ENCODE results near the gene EPS15. TPM values are rescaled to one million over a fixed set of nuclear protein-coding genes. Genes with fewer than 3 reads are reported as not detected.
A peak's percentile ranks its signal among the peaks of the same experiment; 100 is the strongest.

The EPS15 gene
- total and polyA plus RNA-seq, 2 of the 13 experiments (the other 11 are each of a cell fraction or from before 2014, with no cell fraction given) = 14.3 to 19.3 TPM

GRCh38 chr1:51518033-51518585, 957 bp downstream of the EPS15 start (continued):
- peak; percentile 65 for TF ChIP-seq ARID4A (CRISPR knock-in tag; IDR thresholded peaks at IDR 0.05; ENCODE audit: borderline replicate concordance)
- 0 out of 2 replicates have a peak, but pooled peaks have one; percentile 50 for TF ChIP-seq GLI4 (CRISPR knock-in tag; IDR thresholded peaks at IDR 0.05; ENCODE audit: borderline replicate concordance)
- TF ChIP-seq FOXK1 (CRISPR knock-in tag; IDR thresholded peaks at IDR 0.05; ENCODE audit: borderline replicate concordance, low read depth) = peak; percentile 70; the same call in 1 of the 2 replicates
- peak; percentile 64; the same call in 1 of the 3 replicates for TF ChIP-seq MXI1 (IDR thresholded peaks at IDR 0.05; ENCODE audit: borderline replicate concordance, low read depth, low read length)
- TF ChIP-seq SRSF1 (optimal IDR thresholded peaks at IDR 0.05; ENCODE audit: low read depth, low read length) = peak; percentile 58
- TF ChIP-seq ZFP91 (CRISPR knock-in tag; IDR thresholded peaks at IDR 0.05; ENCODE audit: borderline replicate concordance) = peak; percentile 23; the same call in 1 of the 2 replicates
- TF ChIP-seq TBX2 (CRISPR knock-in tag; IDR thresholded peaks at IDR 0.05; ENCODE audit: borderline replicate concordance) = peak; percentile 72; the same call in 1 of the 2 replicates
- TF ChIP-seq FOXP1 (IDR thresholded peaks at IDR 0.05) = no peak
- peak; percentile 46; the same call in 1 of the 2 replicates for TF ChIP-seq FOXP1 (CRISPR knock-in tag; IDR thresholded peaks at IDR 0.05)
- no peak for TF ChIP-seq NONO (IDR thresholded peaks at IDR 0.05)
- 0 out of 2 replicates have a peak, but pooled peaks have one; percentile 27 for TF ChIP-seq NONO (CRISPR knock-in tag; conservative IDR thresholded peaks at IDR 0.05)
- 0 out of 2 replicates have a peak, but pooled peaks have one; percentile 13 for TF ChIP-seq GZF1 (CRISPR knock-in tag; IDR thresholded peaks at IDR 0.05)
- peak; percentile 95 for TF ChIP-seq FOXA3 (CRISPR knock-in tag; IDR thresholded peaks at IDR 0.05)
- 0 out of 2 replicates have a peak, but pooled peaks have one; percentile 56 for TF ChIP-seq ZNF891 (CRISPR knock-in tag; IDR thresholded peaks at IDR 0.05)
- 0 out of 2 replicates have a peak, but pooled peaks have one; percentile 10 for TF ChIP-seq ELF1 (CRISPR knock-in tag; IDR thresholded peaks at IDR 0.05)
- TF ChIP-seq U2AF1 (optimal IDR thresholded peaks at IDR 0.05; ENCODE audit: low read depth, low read length) = peak; percentile 44
- no peak for TF ChIP-seq LCORL (IDR thresholded peaks at IDR 0.05)
- peak; percentile 56; the same call in 1 of the 2 replicates for TF ChIP-seq LCORL (CRISPR knock-in tag; IDR thresholded peaks at IDR 0.05)
- no peak for TF ChIP-seq CTCF (CRISPR knock-in tag; IDR thresholded peaks at IDR 0.05)
- TF ChIP-seq ZNF34 (CRISPR knock-in tag; IDR thresholded peaks at IDR 0.05; ENCODE audit: borderline replicate concordance) = no peak
- no peak for TF ChIP-seq ZNF317 (CRISPR knock-in tag; IDR thresholded peaks at IDR 0.05)
- TF ChIP-seq ZNF292 (CRISPR knock-in tag; IDR thresholded peaks at IDR 0.05; ENCODE audit: borderline replicate concordance, low read depth) = peak; percentile 36; the same call in 1 of the 2 replicates
- peak; percentile 38 for TF ChIP-seq RBM22 (optimal IDR thresholded peaks at IDR 0.05; ENCODE audit: low read length)
